Measurements from ENCODE around the gene ANKRD33B. TPM values are rescaled to one million over a fixed set of nuclear protein-coding genes. Genes with fewer than 3 reads are reported as not detected.

Gene ANKRD33B
- total RNA-seq, 1 experiment from 2014 or later, result 9.6 TPM

- no peaks in the 10 kb centered on the region for H3K36me3 ChIP-seq
- no peak overlapping the region for H3K4me3 ChIP-seq
- H3K27me3 ChIP-seq, result no peaks in the 10 kb centered on the region
- no peaks in the 10 kb centered on the region for H3K9me3 ChIP-seq
- no peak for DNase-seq
These were observed 30.6 kb upstream of the ANKRD33B start for GRCh38 chr5:10533226-10533625.

- no peaks in the 10 kb centered on the region for H3K27me3 ChIP-seq
- no peak overlapping the region for H3K4me3 ChIP-seq
- H3K36me3 ChIP-seq, result no peaks in the 10 kb centered on the region
- no peak for DNase-seq
- no peaks in the 10 kb centered on the region for H3K9me3 ChIP-seq
These were observed 29.0 kb upstream of the ANKRD33B start for GRCh38 chr5:10534561-10535530.

GRCh38 chr5:10536511-10536910 lies 27.4 kb upstream of the ANKRD33B start:
- Histone ChIP-seq H3K4me3 (no peak overlapping the region), H3K9me3 (no peaks in the 10 kb centered on the region), H3K27me3 (no peaks in the 10 kb centered on the region), H3K36me3 (no peaks in the 10 kb centered on the region)
- DNase-seq, result no peak

GRCh38 chr5:10536931-10537579 lies 26.8 kb upstream of the ANKRD33B start:
- DNase-seq, result no peak
- no peaks in the 10 kb centered on the region for H3K9me3 ChIP-seq
- H3K4me3 ChIP-seq, result no peak overlapping the region
- no peaks in the 10 kb centered on the region for H3K27me3 ChIP-seq
- no peaks in the 10 kb centered on the region for H3K36me3 ChIP-seq

- Histone ChIP-seq H3K4me3 (no peak overlapping the region), H3K9me3 (no peaks in the 10 kb centered on the region), H3K27me3 (no peaks in the 10 kb centered on the region), H3K36me3 (no peaks in the 10 kb centered on the region)
- DNase-seq, result no peak
These were observed 26.2 kb upstream of the ANKRD33B start for GRCh38 chr5:10537624-10538023.

- no peaks in the 10 kb centered on the region for H3K9me3 ChIP-seq
- H3K4me3 ChIP-seq, result no peak overlapping the region
- no peaks in the 10 kb centered on the region for H3K36me3 ChIP-seq
- DNase-seq, result no peak
- H3K27me3 ChIP-seq, result no peaks in the 10 kb centered on the region
These were observed 25.6 kb upstream of the ANKRD33B start for GRCh38 chr5:10538103-10538788.

GRCh38 chr5:10538789-10539686 lies 24.8 kb upstream of the ANKRD33B start:
- DNase-seq, result no peak
- no peak overlapping the region for H3K4me3 ChIP-seq
- no peaks in the 10 kb centered on the region for H3K9me3 ChIP-seq
- H3K27me3 ChIP-seq, result no peaks in the 10 kb centered on the region
- H3K36me3 ChIP-seq, result no peaks in the 10 kb centered on the region

- Histone ChIP-seq H3K36me3 (no peaks in the 10 kb centered on the region), H3K9me3 (no peaks in the 10 kb centered on the region), H3K4me3 (no peak overlapping the region), H3K27me3 (no peaks in the 10 kb centered on the region)
- no peak for DNase-seq
These were observed 24.2 kb upstream of the ANKRD33B start for GRCh38 chr5:10539687-10539998.

- Histone ChIP-seq H3K4me3 (no peak overlapping the region), H3K27me3 (no peaks in the 10 kb centered on the region), H3K36me3 (no peaks in the 10 kb centered on the region), H3K9me3 (no peaks in the 10 kb centered on the region)
- DNase-seq, result no peak
These were observed 23.8 kb upstream of the ANKRD33B start for GRCh38 chr5:10540036-10540544.

GRCh38 chr5:10540951-10541646 lies 22.8 kb upstream of the ANKRD33B start:
- H3K27me3 ChIP-seq, result no peaks in the 10 kb centered on the region
- H3K36me3 ChIP-seq, result no peaks in the 10 kb centered on the region
- H3K9me3 ChIP-seq, result no peaks in the 10 kb centered on the region
- H3K4me3 ChIP-seq, result no peak overlapping the region
- DNase-seq, result no peak

- no peaks in the 10 kb centered on the region for H3K27me3 ChIP-seq
- H3K36me3 ChIP-seq, result no peaks in the 10 kb centered on the region
- no peak for DNase-seq
- H3K4me3 ChIP-seq, result no peak overlapping the region
- no peaks in the 10 kb centered on the region for H3K9me3 ChIP-seq
These were observed 21.8 kb upstream of the ANKRD33B start for GRCh38 chr5:10542055-10542550.

- no peaks in the 10 kb centered on the region for H3K36me3 ChIP-seq
- H3K4me3 ChIP-seq, result no peak overlapping the region
- DNase-seq, result no peak
- no peaks in the 10 kb centered on the region for H3K27me3 ChIP-seq
- no peaks in the 10 kb centered on the region for H3K9me3 ChIP-seq
These were observed 20.3 kb upstream of the ANKRD33B start for GRCh38 chr5:10543585-10544040.

- DNase-seq, result no peak
- Histone ChIP-seq H3K36me3 (no peaks in the 10 kb centered on the region), H3K27me3 (no peaks in the 10 kb centered on the region), H3K9me3 (no peaks in the 10 kb centered on the region), H3K4me3 (no peak overlapping the region)
These were observed 18.8 kb upstream of the ANKRD33B start for GRCh38 chr5:10545084-10545483.

- Histone ChIP-seq H3K27me3 (no peaks in the 10 kb centered on the region), H3K36me3 (no peaks in the 10 kb centered on the region), H3K9me3 (no peaks in the 10 kb centered on the region), H3K4me3 (no peak overlapping the region)
- DNase-seq, result no peak
These were observed 17.7 kb upstream of the ANKRD33B start for GRCh38 chr5:10546186-10546585.

- H3K27me3 ChIP-seq, result no peaks in the 10 kb centered on the region
- DNase-seq, result no peak
- no peaks in the 10 kb centered on the region for H3K9me3 ChIP-seq
- no peak overlapping the region for H3K4me3 ChIP-seq
- H3K36me3 ChIP-seq, result no peaks in the 10 kb centered on the region
These were observed 15.3 kb upstream of the ANKRD33B start for GRCh38 chr5:10548418-10549122.

Measured in MG63 (cell line).